GM12892 (cell line): ENCODE results near the gene GIMD1.

Experiments
- POLR2A ChIP-seq: IDR thresholded peaks from 2 replicates; pipeline ENCODE4 v1.6.1; 2011; ENCODE audit warnings: low read depth, low read length, control low read depth
- POLR2AphosphoS5 ChIP-seq: IDR thresholded peaks from 2 replicates; pipeline ENCODE4 v1.6.1; 2011; ENCODE audit warnings: low read depth, low read length, control low read depth

DNA sequence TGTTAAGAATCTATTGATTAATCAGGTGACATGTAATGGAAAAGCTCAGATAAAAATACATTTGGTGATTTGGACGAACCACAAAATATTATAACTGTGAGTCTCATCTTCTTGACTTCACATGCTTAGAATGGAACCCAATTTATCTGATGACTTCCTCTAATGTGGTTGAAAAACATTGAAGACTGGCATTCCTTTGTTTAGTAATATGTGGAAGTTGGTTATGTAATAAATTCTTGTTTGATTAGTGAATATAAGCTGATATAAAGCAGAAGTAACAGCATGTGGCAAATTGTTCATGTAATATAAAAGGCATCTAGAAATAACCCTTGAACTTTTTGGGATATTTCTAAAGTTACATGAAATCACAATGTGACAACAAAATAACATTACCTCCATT lies 9.7 kb downstream of the GIMD1 start:
- no peak for TF ChIP-seq POLR2A
- no peak for TF ChIP-seq POLR2AphosphoS5
